ENCODE measurements around the gene JPH4. TPM values are rescaled to one million over a fixed set of nuclear protein-coding genes. Genes with fewer than 3 reads are reported as not detected.

Gene JPH4
- total RNA-seq, 4 donors from 2014 or later: 0.19 to 2.0 (median 1.2) TPM

DNA sequence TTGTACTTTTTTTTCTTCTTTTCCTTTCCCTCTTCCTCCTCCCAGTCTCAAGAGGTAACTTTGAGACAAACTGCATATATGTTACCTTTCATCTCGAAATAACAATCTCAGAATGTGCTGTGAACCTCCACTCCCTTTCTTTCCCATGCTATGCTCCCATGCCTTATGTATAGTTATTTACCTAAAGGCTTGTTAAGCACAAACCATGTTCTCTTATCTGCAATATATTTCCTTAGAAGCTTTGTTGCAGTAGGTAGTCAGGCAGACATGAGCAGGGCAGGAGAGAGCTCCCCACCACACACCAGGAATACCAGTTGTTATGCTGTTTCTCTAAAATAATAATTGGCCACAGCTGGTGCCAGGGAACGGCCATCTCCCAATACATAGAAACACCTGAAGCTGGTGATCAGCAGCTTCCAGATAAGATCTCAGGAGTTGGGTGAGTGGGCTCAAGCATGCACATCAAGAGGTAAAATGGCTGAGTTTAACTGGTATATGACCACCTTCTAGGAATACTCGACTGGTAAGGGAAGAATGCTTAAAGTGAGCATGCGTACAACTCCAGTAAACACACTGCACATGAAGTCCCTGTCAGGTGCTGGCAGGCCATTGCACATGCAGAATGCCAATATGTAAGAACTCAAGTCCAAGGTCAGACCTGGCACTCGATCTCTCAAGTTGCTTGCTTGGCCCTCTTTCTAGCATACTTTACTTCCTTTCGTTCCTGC is 42.8 kb upstream of the JPH4 start:
- TF ChIP-seq CTCF (IDR thresholded peaks at IDR 0.05; ENCODE audit: low read depth): no peak

DNA sequence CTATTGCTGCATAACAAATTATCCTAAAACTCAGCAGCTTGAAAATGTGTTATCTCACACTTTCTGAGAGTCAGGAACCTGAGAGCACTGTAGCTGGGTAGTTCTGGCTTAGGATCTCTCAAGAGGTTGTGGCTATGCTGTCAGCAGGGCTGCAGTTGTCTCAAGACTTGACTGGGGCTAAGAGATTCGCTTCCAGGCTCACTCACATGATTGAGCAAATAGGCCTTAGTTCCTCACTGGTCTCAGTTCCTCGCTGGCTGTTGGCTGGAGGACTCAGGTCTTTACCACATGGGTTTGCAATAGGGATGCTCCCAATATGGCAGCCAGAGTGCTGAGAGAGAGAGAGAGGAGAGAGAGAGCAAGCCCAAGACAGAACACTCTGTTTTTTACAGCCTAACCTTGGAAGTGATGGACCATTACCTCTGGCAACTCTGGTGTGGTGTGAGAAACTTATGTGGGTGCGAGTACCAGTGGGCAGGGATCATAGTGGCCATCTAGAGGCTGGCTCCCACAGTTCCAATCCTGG is 41.6 kb upstream of the JPH4 start:
- TF ChIP-seq CTCF (IDR thresholded peaks at IDR 0.05; ENCODE audit: low read depth): no peak

DNA sequence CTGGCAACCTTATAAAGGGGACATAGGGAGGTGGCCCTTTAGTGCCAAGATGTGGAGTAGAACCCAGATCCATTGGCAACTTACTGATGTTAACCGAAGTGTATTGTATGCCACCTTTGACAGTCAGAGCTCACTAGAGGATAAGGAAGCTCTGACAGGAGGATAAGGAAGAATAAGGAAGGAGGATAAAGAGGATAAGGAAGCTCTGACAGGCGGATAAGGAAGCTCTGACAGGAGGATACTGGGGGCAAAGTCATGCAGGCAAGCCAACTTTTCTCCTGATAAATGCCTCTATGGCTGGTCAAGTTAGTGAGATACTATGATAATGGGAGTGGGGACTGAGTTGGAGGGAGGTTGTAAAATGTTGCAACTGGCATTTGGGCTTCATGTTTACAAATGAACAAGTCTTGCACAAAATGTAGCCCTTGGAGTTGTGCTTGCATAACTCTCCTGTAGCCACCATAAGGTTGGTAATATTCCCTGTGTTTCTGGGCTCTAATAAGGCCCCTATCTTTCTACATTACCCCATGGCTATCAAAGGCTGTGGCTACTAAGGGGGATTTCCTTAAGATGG is 39.9 kb upstream of the JPH4 start:
- TF ChIP-seq CTCF (IDR thresholded peaks at IDR 0.05; ENCODE audit: low read depth): no peak

GRCh38 chr14:23617539-23617938 is 38.9 kb upstream of the JPH4 start:
- no peak for TF ChIP-seq CTCF (IDR thresholded peaks at IDR 0.05; ENCODE audit: low read depth)

DNA sequence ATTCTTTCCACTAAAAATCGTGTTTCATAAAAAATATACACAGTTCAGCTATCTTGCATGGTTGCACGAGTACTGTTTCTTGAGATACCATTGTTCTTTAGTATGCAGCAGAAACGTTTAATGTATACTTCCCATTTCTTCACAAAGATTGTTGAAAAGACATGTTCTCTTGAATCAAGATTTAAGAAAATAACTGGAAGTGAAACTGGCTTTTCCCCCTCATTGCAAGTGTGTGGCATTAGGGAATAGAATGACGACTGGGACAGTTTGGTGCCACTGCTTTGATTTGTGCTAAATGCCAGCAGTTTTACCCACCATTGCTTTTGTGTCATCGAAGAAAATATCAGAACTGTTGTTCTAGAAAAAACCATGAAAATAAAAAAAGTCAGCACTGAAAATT is 37.3 kb upstream of the JPH4 start:
- TF ChIP-seq CTCF (IDR thresholded peaks at IDR 0.05; ENCODE audit: low read depth): no peak

DNA sequence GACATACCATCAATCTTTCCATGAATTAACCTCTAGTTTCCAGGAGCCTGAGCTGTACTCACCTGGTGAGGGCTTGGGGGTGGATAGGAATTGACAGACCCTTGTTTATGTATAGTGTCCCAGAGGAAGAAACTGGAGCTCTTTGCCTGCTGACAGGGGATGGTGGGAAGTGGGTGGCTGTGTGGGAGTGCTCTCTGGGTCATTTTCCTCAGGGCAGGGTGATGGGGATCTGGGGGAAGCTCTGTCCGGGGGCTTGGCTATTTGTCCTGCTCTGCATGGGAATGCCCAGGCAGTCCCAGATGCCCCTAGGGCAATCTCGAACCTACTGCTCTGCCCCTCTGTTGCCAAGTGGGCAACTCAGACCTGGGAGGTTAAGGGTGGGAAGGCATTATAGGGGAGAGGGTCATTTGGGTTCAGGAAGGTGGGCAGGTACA is 35.8 kb upstream of the JPH4 start:
- TF ChIP-seq CTCF (IDR thresholded peaks at IDR 0.05; ENCODE audit: low read depth): no peak

GRCh38 chr14:23613242-23614070 is 34.9 kb upstream of the JPH4 start:
- TF ChIP-seq CTCF (IDR thresholded peaks at IDR 0.05; ENCODE audit: low read depth): no peak

Measured in subcutaneous adipose tissue (tissue), 4 donors.